HepG2 (cell line): ENCODE results near the gene ALDH2. TPM values are rescaled to one million over a fixed set of nuclear protein-coding genes. Genes with fewer than 3 reads are reported as not detected.
A peak's percentile ranks its signal among the peaks of the same experiment; 100 is the strongest.

ENCODE experiments used
- CBFB ChIP-seq: sonication (generic); formaldehyde crosslinking; IDR thresholded peaks from 2 replicates; pipeline ENCODE4 v1.4.0; 2020; ENCODE audit warnings: missing genetic modification reagents
- ESRRA ChIP-seq: sonication (generic); formaldehyde crosslinking; IDR thresholded peaks from 2 replicates; pipeline ENCODE4 v1.5.1; 2020; ENCODE audit warnings: mild to moderate bottlenecking, low read depth, missing genetic modification reagents
- GTF3A ChIP-seq: sonication (generic); formaldehyde crosslinking; conservative IDR thresholded peaks from 2 replicates; pipeline ENCODE4 v1.4.0; 2020; ENCODE audit warnings: mild to moderate bottlenecking, missing genetic modification reagents
- IRF2 ChIP-seq: IDR thresholded peaks from 2 replicates; pipeline ENCODE4 v1.6.1; 2018; ENCODE audit warnings: missing genetic modification reagents, missing compliant biosample characterization
- KAT8 ChIP-seq: IDR thresholded peaks from 2 replicates; pipeline ENCODE4 v1.6.1; 2016; ENCODE audit warnings: missing genetic modification reagents, missing compliant biosample characterization
- NKX3-1 ChIP-seq: sonication (generic); formaldehyde crosslinking; IDR thresholded peaks from 2 replicates; pipeline ENCODE4 v1.5.0; 2020; ENCODE audit warnings: missing genetic modification reagents
- TBX3 ChIP-seq: fragments of 450-650 bp; IDR thresholded peaks from 2 replicates; pipeline ENCODE4 v1.6.1; 2017; ENCODE audit warnings: antibody characterized with exemption, mild to moderate bottlenecking, inconsistent platforms, borderline replicate concordance
- ZBTB7B ChIP-seq: sonication (generic); formaldehyde crosslinking; IDR thresholded peaks from 2 replicates; pipeline ENCODE4 v1.4.0; 2020; ENCODE audit warnings: missing genetic modification reagents
- ZNF232 ChIP-seq: sonication (generic); formaldehyde crosslinking; IDR thresholded peaks from 2 replicates; pipeline ENCODE4 v1.4.0; 2020; ENCODE audit warnings: missing genetic modification reagents, borderline replicate concordance
- ZNF562 ChIP-seq: sonication (generic); formaldehyde crosslinking; IDR thresholded peaks from 2 replicates; pipeline ENCODE4 v1.8.0; 2022; ENCODE audit warnings: missing genetic modification reagents, borderline replicate concordance
- ZNF672 ChIP-seq: sonication (generic); formaldehyde crosslinking; IDR thresholded peaks from 2 replicates; pipeline ENCODE4 v1.8.1; 2022; ENCODE audit warnings: missing genetic modification reagents
- ZNF749 ChIP-seq: sonication (generic); formaldehyde crosslinking; IDR thresholded peaks from 2 replicates; pipeline ENCODE4 v1.8.0; 2022; ENCODE audit warnings: mild to moderate bottlenecking, missing genetic modification reagents, moderate library complexity, borderline replicate concordance
- ZNF75D ChIP-seq: sonication (generic); formaldehyde crosslinking; IDR thresholded peaks from 2 replicates; pipeline ENCODE4 v1.8.1; 2023; ENCODE audit warnings: missing genetic modification reagents, mild to moderate bottlenecking, borderline replicate concordance
- polyA plus RNA-seq, 8 experiments: library from polyadenylated mRNA; depleted of rRNA in 3 of 8; stranded (reverse) in 7 of 8; unstranded in 1 of 8; fragments of >200 nt; fragmentation: Illumina TruSeq in 4 of 8; extraction: Trizol in 4 of 8; gene quantifications; 2 replicates each; pipeline versions ENCODE4 v1.2.1 to v1.2.3, GENCODE V29; 2011 to 2016; ENCODE audit warnings: low read depth in 4 of 8, missing spikeins in 1 of 8, mixed read lengths in 1 of 8; ENCODE audit not compliant: insufficient read depth in 1 of 8
- total RNA-seq, 5 experiments: library from RNA; depleted of rRNA; stranded (reverse); fragments of >200 nt; fragmentation: Illumina TruSeq; extraction: Trizol; gene quantifications; 2 replicates each; pipeline ENCODE4 v1.2.3, GENCODE V29; 2016; ENCODE audit warnings: low read depth in 1 of 5
- TF ChIP-seq, protein P1 (sequence below): sonication (generic); formaldehyde crosslinking; IDR thresholded peaks from 2 replicates; pipeline ENCODE4 v1.8.1; 2022; ENCODE audit warnings: low read depth, mild to moderate bottlenecking, missing genetic modification reagents
- TF ChIP-seq, protein P2 (sequence below): sonication (generic); formaldehyde crosslinking; IDR thresholded peaks from 2 replicates; pipeline ENCODE4 v1.4.0; 2020; ENCODE audit warnings: missing genetic modification reagents
- TF ChIP-seq, protein P3 (sequence below): sonication (generic); formaldehyde crosslinking; IDR thresholded peaks from 2 replicates; pipeline ENCODE4 v1.5.0; 2020; ENCODE audit warnings: mild to moderate bottlenecking, missing genetic modification reagents, moderate library complexity
- TF ChIP-seq, protein P4 (sequence below): IDR thresholded peaks from 2 replicates; pipeline ENCODE4 v1.6.1; 2012; ENCODE audit warnings: low read length, improper control_type of control experiment

The ALDH2 gene
- total and polyA plus RNA-seq, 2 of the 13 experiments (the other 11 are each of a cell fraction or from before 2014, with no cell fraction given) = 78.8 to 103 TPM

DNA sequence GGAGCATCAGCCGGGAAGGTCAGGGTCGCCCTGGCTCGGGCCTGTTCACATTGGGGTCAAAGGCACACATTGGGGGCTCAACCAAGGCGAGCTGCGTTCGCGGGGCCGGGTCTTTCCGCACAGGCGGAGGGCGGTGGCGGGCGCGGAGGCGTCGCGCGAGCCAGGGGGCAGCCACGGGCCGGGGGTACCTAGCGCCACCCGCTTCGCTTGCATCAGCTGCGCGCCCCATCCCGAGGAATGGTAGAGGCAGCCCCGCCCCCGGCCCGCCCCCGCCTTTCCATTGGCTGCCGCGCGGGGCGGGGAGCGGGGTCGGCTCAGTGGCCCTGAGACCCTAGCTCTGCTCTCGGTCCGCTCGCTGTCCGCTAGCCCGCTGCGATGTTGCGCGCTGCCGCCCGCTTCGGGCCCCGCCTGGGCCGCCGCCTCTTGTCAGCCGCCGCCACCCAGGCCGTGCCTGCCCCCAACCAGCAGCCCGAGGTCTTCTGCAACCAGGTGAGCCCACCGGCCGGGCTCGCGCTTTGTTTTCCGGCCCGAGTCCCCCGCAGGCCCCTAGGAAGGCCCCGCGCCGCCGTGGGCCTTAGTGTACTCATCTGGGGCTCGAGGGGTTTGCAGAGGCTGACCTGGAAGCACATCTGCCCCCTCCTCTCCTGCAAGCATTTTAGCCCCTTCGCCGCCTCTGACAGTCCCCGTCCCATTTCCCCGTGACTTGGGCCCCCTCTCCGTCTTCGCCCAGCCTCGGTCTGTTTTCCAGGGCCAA lies at the start of gene ALDH2 (continued):
- TF ChIP-seq ZNF749 (CRISPR knock-in tag) (peak; percentile 35; the same call in 1 of the 2 replicates), TBX3 (no peak), CBFB (CRISPR knock-in tag) (peak; percentile 66; the same call in 1 of the 2 replicates), ZNF75D (CRISPR knock-in tag) (no peak), GTF3A (no peak), KAT8 (CRISPR knock-in tag) (peak; percentile 29; the same call in 1 of the 2 replicates), IRF2 (CRISPR knock-in tag) (peak; percentile 48; the same call in 1 of the 2 replicates), ZNF562 (CRISPR knock-in tag) (no peak), NKX3-1 (CRISPR knock-in tag) (no peak), ZNF232 (CRISPR knock-in tag) (peak; percentile 29; the same call in 1 of the 2 replicates), ZBTB7B (CRISPR knock-in tag) (peak; percentile 63; the same call in 1 of the 2 replicates), ZNF672 (CRISPR knock-in tag) (no peak; the same call in 1 of the 2 replicates), ESRRA (CRISPR knock-in tag) (no peak)
- TF ChIP-seq, protein P1, sequence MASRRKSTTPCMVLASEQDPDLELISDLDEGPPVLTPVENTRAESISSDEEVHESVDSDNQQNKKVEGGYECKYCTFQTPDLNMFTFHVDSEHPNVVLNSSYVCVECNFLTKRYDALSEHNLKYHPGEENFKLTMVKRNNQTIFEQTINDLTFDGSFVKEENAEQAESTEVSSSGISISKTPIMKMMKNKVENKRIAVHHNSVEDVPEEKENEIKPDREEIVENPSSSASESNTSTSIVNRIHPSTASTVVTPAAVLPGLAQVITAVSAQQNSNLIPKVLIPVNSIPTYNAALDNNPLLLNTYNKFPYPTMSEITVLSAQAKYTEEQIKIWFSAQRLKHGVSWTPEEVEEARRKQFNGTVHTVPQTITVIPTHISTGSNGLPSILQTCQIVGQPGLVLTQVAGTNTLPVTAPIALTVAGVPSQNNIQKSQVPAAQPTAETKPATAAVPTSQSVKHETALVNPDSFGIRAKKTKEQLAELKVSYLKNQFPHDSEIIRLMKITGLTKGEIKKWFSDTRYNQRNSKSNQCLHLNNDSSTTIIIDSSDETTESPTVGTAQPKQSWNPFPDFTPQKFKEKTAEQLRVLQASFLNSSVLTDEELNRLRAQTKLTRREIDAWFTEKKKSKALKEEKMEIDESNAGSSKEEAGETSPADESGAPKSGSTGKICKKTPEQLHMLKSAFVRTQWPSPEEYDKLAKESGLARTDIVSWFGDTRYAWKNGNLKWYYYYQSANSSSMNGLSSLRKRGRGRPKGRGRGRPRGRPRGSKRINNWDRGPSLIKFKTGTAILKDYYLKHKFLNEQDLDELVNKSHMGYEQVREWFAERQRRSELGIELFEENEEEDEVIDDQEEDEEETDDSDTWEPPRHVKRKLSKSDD (CRISPR knock-in tag) = no peak
- TF ChIP-seq, protein P2, sequence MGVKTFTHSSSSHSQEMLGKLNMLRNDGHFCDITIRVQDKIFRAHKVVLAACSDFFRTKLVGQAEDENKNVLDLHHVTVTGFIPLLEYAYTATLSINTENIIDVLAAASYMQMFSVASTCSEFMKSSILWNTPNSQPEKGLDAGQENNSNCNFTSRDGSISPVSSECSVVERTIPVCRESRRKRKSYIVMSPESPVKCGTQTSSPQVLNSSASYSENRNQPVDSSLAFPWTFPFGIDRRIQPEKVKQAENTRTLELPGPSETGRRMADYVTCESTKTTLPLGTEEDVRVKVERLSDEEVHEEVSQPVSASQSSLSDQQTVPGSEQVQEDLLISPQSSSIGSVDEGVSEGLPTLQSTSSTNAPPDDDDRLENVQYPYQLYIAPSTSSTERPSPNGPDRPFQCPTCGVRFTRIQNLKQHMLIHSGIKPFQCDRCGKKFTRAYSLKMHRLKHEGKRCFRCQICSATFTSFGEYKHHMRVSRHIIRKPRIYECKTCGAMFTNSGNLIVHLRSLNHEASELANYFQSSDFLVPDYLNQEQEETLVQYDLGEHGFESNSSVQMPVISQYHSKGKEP (CRISPR knock-in tag) = no peak
- TF ChIP-seq, protein P3, sequence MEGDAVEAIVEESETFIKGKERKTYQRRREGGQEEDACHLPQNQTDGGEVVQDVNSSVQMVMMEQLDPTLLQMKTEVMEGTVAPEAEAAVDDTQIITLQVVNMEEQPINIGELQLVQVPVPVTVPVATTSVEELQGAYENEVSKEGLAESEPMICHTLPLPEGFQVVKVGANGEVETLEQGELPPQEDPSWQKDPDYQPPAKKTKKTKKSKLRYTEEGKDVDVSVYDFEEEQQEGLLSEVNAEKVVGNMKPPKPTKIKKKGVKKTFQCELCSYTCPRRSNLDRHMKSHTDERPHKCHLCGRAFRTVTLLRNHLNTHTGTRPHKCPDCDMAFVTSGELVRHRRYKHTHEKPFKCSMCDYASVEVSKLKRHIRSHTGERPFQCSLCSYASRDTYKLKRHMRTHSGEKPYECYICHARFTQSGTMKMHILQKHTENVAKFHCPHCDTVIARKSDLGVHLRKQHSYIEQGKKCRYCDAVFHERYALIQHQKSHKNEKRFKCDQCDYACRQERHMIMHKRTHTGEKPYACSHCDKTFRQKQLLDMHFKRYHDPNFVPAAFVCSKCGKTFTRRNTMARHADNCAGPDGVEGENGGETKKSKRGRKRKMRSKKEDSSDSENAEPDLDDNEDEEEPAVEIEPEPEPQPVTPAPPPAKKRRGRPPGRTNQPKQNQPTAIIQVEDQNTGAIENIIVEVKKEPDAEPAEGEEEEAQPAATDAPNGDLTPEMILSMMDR (CRISPR knock-in tag) = peak; percentile 61
- TF ChIP-seq, protein P4, sequence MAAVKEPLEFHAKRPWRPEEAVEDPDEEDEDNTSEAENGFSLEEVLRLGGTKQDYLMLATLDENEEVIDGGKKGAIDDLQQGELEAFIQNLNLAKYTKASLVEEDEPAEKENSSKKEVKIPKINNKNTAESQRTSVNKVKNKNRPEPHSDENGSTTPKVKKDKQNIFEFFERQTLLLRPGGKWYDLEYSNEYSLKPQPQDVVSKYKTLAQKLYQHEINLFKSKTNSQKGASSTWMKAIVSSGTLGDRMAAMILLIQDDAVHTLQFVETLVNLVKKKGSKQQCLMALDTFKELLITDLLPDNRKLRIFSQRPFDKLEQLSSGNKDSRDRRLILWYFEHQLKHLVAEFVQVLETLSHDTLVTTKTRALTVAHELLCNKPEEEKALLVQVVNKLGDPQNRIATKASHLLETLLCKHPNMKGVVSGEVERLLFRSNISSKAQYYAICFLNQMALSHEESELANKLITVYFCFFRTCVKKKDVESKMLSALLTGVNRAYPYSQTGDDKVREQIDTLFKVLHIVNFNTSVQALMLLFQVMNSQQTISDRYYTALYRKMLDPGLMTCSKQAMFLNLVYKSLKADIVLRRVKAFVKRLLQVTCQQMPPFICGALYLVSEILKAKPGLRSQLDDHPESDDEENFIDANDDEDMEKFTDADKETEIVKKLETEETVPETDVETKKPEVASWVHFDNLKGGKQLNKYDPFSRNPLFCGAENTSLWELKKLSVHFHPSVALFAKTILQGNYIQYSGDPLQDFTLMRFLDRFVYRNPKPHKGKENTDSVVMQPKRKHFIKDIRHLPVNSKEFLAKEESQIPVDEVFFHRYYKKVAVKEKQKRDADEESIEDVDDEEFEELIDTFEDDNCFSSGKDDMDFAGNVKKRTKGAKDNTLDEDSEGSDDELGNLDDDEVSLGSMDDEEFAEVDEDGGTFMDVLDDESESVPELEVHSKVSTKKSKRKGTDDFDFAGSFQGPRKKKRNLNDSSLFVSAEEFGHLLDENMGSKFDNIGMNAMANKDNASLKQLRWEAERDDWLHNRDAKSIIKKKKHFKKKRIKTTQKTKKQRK = no peak
